ENCODE results near the gene ADAMTSL3.
"Not testable (repeated sequence)": the region's sequence is repeated elsewhere in the genome, so short reads cannot be mapped to it uniquely, and the experiment has no call there.

The ADAMTSL3 gene

DNA sequence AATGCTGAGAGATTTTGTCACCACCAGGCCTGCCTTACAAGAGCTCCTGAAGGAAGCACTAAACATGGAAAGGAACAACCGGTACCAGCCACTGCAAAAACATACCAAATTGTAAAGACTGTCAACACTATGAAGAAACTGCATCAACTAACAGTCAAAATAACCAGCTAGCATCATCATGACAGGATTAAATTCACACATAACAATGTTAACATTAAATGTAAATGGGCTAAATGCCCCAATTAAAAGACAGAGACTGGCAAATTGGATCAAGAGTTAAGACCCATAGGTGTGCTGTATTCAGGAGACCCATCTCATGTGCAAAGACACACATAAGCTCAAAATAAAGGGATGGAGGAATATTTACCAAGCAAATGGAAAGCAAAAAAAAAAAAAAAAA, 311.0 kb downstream of the ADAMTSL3 start:
- DNase-seq (ENCODE audit: low read depth in 2 of 2, low spot score in 1 of 2), result not testable (repeated sequence)

DNA sequence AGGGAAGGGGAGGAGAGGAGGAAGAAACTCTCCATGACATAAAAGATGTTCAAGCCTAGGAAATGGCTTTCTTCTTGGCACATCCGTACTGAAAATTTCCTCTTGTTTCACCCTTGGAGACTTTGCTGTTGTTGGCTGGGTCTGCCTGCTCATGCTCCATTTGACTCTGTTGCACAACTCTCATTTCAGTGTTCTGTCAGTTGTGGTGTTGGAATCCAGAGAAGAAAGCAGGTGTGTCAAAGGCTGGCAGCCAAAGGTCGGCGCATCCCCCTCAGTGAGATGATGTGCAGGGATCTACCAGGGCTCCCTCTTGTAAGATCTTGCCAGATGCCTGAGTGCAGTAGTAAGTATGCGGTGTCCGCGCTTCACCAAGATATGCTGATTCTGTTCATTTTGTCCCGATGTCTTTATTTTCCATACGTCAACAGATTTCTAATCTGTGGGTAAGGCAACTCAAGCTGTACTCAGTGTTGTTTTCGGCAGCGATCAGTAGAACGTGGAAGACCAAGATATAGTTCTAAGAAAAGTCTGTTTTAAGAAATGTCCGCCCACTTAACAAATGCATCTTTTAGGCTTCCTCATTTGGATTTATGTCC, 316.5 kb downstream of the ADAMTSL3 start:
- no peak for DNase-seq (ENCODE audit: low read depth in 2 of 2, low spot score in 1 of 2)

DNA sequence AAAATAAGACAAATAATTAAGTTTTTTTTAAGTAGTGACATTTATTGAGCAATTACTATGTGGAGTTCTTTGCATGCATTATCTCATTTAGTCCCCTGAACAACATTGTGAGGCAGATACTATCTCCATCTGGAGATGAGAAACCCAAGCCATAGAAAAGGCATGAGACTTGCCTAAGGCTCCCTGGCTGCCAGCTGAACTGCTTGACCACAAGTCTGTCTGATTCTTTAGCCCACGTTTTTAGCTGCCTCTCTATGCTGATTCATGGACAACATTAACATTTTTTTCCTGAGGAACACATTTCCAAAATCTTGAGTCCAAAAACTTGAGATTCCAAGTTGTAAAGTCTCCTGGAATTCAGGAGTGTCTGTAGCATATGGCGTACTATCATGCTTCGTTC, 318.1 kb downstream of the ADAMTSL3 start:
- DNase-seq (ENCODE audit: low read depth in 2 of 2, low spot score in 1 of 2), result no peak

DNA sequence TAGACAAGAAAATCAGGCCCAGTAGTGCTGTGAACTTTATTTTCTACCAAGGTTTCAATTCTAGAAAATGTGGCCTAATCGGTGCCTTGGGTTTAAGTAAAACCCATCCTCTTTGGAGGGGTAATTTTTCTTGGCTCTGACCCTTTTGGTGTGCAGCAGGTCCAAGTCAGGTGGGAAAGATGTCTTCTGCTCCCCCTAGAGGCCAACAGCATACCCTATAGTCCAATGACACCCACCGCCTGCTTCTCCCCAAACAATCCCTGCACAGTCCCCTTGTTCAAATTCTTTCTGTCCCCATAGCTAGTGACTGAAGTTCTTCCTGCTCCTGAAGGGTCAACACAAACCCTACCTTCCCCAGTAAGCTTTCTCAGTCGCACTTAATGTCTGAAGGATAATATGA, 319.9 kb downstream of the ADAMTSL3 start:
- DNase-seq (ENCODE audit: low read depth in 2 of 2, low spot score in 1 of 2), result no peak

DNA sequence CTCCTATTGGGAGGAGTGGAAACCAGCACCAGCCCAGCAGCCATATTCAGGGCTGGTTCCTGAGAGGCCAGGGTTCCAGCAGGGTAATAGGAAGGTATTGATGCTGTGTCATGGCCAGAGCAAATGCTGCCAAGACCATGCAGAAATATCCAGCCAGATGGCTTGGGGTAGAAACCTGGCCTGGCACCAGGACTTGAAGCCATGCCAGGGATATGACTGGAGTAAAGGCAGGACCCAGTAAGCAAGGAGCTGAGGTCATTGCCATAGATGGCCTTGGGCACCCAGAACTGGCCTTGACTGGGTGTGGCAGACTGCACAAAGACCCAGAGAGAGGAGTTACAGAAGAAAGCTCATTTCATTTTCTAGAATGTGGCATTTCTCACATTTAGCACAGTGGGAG, 324.1 kb downstream of the ADAMTSL3 start:
- DNase-seq (ENCODE audit: low read depth in 2 of 2, low spot score in 1 of 2), result no peak

DNA sequence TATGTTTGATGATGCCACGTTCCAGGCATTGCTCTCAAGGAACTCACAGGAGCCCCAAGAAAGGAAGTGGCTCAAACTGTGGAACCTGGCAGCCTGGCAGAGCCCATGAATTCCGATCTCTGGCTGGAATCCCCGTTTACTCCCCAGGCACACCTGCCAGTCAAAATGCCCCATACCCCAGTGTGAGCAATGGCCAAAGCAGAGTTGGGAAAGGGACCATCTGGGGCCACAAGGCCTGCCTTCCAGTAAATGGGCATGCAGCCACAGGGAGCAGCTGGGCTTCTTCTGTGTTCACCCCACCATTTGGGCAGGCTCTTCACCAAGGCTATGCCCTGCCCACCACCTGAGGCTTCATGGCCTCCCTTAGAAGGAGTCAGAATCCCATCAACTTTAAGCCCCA, 324.7 kb downstream of the ADAMTSL3 start:
- no peak for DNase-seq (ENCODE audit: low read depth in 2 of 2, low spot score in 1 of 2)

DNA sequence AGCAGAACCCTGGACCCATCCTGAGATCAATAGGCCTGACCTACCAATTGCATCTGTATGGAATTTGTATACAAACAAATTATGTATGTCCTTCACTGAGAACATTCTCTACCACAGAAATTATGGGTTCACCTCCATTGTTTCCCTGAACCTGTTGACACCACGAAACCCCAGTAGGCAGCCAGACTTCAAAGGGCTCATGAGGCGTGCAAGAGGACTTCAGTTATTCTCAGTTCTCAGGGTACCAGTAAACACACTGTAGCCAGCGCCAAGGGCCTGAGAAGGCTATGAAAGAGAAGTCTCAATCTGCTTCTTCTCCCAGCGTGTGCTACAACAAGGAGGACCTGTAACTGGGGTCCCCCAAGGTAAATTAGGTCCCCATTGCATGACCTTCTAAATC, 326.7 kb downstream of the ADAMTSL3 start:
- DNase-seq (ENCODE audit: low read depth in 2 of 2, low spot score in 1 of 2), result no peak

DNA sequence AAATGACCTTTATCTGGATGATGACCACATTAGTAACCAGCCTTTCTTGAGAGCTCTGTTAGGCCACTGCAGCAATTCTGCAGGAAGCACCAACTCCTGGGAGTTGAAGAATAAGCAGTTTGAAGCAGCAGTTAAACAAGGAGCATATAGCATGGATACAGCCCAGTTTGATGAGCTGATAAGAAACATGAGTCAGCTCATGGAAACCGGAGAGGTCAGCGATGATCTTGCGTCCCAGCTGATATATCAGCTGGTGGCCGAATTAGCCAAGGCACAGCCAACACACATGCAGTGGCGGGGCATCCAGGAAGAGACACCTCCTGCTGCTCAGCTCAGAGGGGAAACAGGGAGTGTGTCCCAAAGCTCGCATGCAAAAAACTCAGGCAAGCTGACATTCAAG, 328.8 kb downstream of the ADAMTSL3 start:
- DNase-seq (ENCODE audit: low read depth in 2 of 2, low spot score in 1 of 2), result no peak

DNA sequence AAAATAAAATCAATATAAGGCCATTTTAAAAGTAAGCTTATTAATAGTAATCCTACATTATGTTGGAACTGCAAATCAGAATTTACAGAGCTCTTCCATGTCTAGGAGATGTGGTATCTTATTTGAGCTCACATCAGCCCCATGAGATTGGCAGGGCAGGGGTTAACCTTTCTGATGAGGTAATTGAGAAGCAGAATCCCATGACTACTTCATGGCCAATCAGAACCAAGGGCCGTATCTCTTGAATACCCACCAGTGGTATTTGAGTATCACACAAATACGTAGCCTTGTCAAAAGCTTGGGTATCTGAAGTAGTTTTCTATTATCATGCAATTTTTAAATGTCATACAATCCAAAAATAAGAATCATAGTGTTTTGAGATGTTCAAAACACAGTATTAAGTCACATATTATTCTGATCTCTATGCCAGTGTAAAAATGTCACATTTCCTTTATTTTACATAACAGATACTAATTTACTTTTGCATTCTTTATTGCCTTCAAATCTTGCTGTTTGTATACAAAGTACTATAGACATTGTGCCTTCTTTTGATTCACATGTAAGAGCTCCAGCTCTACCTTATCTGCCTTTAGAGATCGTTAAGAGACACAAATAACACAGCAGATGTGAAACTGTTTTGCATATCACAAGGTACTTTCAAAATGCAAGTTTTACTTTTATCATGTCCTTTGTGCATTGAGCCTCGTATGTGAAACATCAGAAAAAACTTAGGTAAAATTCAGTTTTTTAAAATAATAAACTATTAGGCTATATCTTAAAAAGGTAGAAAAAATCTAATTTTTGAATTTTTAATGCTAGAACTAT, 329.9 kb downstream of the ADAMTSL3 start:
- no peak for DNase-seq (ENCODE audit: low read depth in 2 of 2, low spot score in 1 of 2)

DNA sequence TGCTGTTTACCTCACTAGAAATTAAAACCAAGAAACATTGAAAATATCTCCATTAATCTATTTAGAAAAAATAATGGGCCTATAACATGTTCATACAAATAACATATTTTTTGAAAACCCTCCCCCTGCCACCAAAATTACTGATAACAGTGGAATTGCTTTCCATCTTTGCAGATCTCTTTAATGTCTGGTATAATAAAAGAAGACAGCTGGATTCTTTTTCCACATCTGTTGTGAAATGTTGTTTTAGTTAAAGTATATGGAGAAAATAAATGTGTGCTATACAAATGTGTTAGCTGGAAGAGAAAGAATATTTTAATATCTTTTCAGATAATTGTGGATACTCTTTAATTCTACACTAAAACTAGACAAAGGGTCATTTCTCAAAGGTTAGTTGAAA, 330.7 kb downstream of the ADAMTSL3 start:
- DNase-seq (ENCODE audit: low read depth in 2 of 2, low spot score in 1 of 2), result no peak

DNA sequence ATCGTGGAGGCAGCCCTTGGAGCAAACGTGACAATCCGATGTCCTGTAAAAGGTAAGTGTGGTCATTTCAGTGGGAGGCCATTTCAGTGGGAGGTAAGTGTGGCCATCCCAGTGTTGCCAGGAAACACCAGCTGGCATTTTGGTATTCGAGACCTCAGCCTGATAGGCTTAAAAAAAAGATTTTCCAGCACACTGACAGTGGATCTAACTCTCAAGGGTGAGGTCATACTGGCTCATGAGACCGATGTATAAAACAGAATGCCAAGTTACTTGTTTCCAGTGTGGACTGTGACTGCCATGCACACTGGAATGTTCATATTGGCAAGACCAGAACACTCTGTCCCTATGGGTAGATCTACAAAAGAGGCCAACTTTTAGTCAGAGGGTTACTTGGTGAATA, 337.2 kb downstream of the ADAMTSL3 start:
- no peak for DNase-seq (ENCODE audit: low read depth in 2 of 2, low spot score in 1 of 2)

DNA sequence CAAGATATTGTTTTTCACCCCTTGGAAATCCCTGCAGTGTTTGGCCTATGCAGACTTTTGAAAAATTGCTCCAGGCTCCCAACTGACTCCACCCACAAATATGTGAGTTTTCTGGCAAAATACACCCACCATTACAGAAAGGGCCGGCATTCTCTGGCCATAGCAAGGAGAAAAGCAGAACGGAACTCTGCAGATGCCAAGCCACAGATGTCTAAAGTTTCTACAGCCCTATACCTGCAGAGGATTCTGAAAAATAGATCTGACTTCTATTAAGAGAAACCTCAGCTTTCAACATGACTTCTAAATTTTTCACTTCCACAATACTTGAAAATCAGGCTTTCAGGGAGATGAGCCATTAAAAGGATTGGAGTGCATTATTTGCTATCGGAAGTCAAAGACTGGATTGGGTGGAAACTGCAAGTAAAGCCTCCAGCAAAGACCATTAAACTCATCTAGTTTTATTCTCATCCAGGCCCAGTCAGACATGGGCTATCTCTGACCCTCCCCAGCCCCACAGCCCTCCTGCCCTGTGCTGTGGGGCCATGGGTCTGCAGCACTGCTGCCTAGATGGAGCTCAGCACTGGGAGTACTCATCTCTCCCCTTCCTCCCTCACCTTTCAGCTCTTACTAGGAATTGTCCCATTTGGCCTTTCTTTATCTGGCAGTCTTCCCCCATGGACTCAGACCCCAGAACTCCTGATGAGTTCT, 338.6 kb downstream of the ADAMTSL3 start:
- DNase-seq (ENCODE audit: low read depth in 2 of 2, low spot score in 1 of 2), result no peak

DNA sequence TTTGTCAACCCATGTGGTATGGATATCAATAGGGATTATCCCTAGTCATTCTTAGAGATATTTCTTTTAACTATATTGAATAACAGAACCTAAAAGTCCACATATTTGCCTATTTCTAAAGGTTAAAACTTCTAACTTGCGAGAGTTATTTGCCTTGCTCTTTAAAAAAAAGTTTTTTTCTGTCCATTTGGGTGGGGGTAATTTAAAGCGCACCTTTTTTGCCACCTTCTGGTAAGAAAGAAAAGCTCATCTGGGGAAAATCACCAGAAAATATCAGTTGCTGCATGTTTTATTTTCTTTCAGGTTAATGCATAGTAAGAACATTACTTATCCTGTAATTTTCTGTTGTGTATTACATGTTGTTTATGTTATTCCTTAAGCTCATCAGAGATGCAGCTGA, 339.7 kb downstream of the ADAMTSL3 start:
- no peak for DNase-seq (ENCODE audit: low read depth in 2 of 2, low spot score in 1 of 2)

DNA sequence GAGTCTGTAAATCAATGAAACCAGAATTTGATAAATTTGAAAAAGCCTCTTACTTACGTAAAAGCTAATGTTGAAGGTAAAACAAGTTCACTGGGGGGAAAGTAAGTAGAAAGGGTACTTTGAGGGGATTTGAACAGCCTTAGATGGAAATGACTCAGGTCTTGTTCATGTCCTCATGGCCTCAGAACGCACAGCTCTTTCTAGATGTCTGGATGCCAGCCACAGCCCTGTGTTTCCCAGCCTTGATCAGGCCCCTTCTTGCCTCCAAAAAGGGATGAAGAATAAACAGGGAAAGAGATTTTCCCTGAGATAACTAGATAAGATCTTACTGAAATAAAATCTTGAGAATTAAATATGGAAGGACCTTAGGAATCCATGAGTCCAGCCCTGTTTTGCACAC, 344.6 kb downstream of the ADAMTSL3 start:
- DNase-seq (ENCODE audit: low read depth in 2 of 2, low spot score in 1 of 2), result no peak

DNA sequence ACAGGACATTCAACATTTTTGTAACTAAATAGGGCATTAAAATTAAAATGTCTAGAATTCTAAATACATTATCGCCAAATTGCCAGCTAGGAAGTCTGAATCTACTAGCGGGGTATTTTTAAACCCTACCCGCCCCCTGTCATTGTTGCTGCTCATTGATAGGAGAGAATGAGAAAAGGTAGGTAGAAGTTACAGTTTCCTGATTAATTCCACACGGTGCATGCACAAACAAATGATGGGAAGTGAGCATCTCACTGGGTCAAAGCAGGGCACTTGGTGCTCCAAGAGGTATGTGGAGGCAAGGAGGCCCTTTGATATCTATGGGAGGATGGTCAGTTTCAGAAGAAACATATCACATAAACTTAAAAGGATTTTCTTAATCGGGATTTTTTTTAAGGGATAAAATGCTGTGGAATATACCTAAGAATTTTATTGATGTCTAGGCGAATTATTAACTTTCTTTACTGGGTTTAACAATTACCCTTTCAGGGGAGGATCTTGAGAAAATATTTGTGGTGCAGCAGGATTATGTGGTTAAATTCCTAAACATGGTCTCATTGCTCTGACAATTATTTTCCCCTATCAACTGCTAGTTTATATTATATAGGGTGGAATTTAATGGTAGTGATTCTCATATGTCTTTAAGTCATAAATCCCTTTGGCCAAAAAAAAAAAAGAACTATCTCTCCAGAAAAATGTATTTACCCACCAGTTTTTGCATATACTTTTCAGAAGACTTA, 345.6 kb downstream of the ADAMTSL3 start:
- no peak for DNase-seq (ENCODE audit: low read depth in 2 of 2, low spot score in 1 of 2)

DNA sequence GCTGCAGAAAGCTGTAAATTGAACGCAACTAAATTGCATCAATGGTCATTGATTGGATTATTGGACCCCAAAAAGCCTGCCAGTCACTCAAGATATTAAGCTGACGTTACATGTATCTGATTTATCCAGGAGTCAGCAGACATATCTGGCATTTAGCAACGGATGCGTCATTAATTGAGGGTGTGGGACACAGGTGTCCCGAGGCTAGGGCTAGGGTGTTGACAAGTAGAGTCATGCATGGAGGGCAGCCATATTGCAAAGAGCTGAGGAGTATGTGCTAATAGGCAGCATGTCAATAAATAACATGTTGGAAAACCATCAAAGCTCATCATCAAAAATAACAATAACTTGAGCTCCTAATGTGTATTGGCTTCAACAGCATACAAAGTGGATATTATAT, 347.1 kb downstream of the ADAMTSL3 start:
- no peak for DNase-seq (ENCODE audit: low read depth in 2 of 2, low spot score in 1 of 2)

DNA sequence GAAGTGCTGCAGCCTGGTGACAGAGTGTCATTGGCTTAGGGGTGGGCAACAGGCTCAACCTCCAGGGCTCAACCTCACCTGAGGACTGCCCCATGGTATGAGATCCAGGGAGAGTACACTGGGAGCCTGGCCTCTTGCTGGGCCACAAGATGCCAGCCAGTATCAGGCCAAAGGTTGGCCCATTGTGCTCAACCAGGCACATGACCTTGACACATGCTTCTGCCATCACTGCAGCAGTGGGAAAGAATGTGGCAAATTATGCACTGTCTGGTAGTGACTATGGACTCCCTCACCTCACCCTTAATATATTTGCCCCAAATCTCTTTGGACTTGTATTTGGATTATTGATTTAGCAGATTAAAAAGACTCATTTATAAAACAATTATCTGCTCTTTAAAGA, 347.7 kb downstream of the ADAMTSL3 start:
- DNase-seq (ENCODE audit: low read depth in 2 of 2, low spot score in 1 of 2), result no peak

DNA sequence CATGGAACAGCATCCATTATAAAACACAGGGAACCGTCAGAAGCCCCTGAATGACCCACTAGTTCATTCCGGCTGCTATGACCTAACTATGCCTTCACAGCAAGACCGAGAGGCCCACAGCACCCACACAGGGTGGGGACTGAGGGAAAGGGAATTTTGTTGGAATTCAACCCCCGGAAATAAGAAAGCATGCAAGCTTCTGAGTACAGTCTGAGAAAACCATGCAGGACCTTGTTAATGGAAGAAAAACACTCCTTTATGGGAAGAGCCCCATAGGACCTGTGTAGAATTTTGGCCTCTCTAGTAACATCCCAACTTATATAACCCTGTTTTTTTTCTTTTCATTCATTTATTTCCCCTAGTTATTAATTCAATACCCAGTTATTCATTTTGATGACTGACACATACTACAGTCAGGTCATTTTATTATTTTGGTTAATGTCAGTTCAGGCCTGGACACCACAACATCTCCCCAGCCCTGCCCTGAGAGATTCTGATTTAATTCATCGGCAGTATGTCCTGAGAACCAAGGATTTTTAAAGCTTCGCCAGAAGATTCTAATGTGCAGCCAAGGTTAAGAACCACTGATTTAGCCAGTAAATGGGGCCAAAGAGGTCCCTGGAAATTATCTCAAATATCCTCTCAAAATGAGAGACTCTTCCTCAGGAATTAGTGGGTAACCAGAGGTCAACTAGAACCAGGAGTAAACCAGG, 350.0 kb downstream of the ADAMTSL3 start:
- no peak for DNase-seq (ENCODE audit: low read depth in 2 of 2, low spot score in 1 of 2)

DNA sequence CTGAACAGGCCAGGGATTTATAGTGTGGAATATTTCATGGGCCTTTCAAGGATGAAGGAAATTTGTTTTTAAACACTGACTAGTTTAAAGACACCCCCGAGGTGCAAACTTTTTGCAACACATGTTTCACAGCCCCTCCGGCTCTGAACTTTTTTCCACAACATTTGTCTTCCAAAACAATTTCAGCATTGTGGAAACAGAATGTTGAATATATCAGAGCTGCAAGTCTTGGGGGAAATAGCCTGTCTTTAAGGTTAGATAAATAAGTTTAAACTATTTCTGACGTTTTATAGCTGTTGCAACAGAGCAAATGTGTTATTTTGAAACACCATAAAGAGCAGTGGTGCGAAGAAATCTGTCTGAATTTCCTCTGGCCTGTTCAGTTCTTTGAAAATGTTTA, 352.5 kb downstream of the ADAMTSL3 start:
- no peak for DNase-seq (ENCODE audit: low read depth in 2 of 2, low spot score in 1 of 2)

DNA sequence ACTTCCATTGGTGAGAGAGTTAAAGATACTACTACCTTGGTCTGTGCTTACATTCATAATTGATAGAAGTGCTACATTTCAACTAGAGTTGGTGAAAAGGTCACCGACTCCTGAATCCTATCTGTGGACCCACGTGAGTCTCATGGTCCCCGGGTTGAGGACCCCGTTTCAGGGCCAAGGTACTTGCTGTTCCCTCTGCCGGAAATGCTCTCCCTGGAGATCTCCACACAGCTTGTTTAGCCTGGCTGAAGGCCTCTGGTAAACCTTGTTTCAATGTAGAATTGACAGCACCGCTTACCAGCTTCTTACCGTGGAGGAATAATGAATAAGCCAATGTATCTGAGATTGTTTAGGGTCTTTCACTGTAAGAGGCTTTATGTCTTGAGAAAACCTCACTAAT, 355.7 kb downstream of the ADAMTSL3 start:
- DNase-seq (ENCODE audit: low read depth in 2 of 2, low spot score in 1 of 2), result no peak

DNA sequence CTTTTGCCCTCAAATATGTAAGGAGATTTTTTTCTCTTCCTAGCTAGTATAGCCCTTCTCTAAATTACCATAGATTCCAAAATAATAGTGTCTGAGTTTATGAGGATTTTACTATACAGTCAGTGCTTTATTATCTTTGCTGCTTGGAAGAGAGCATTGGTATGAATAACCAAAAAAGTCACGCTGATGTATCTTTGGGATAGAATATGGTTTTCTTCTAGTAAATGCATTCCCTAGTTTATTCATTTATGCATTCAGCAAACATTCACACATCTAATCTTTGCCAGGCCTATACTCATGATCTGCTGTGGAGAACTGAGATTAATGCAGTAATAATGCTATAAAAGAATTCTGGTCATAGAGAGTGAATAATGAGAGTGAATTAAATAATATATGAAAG, 356.3 kb downstream of the ADAMTSL3 start:
- DNase-seq (ENCODE audit: low read depth in 2 of 2, low spot score in 1 of 2), result no peak
